ENCODE results near the gene MX2. TPM values are rescaled to one million over a fixed set of nuclear protein-coding genes. Genes with fewer than 3 reads are reported as not detected.

MX2 gene
- total and polyA plus RNA-seq, 4 donors: 4.2 to 33.4 (median 9.3) TPM

GRCh38 chr21:41371685-41372030 is 9.8 kb downstream of the MX2 start:
- ATAC-seq (ENCODE audit: insufficient read depth, low FRiP score) (no peak), DNase-seq (no peak)
- WGBS, 2 donors: 89 to 96% methylated on average over 7 of the region's 7 CpGs
- no peak for TF ChIP-seq CTCF (IDR thresholded peaks at IDR 0.05; ENCODE audit: control extremely low read depth, extremely low read depth)
- Histone ChIP-seq H3K27me3 (ENCODE audit: control insufficient read depth in 3 of 3, insufficient read depth in 3 of 3, low read length in 2 of 3) (no peaks in the 10 kb centered on the region), H3K9ac (ENCODE audit: insufficient read depth in 1 of 2, low read length in 2 of 2) (no peak overlapping the region), H3K4me3 (no peak overlapping the region), H3K36me3 (ENCODE audit: control insufficient read depth in 4 of 4, insufficient read depth in 4 of 4, low read length in 4 of 4) (peaks cover 0 to 1% (median 0%) of the 10 kb centered on the region in 4 donors), H3K4me1 (ENCODE audit: control insufficient read depth in 5 of 5, insufficient read depth in 5 of 5, low read length in 5 of 5) (peaks cover 0 to 6% (median 0%) of the 10 kb centered on the region in 5 donors), H3K9me3 (ENCODE audit: control insufficient read depth in 4 of 4, insufficient read depth in 3 of 4, low read length in 3 of 4) (no peaks in the 10 kb centered on the region), H3K27ac (ENCODE audit: low read depth in 1 of 2, low read length in 1 of 2) (no peak overlapping the region)

- ATAC-seq (ENCODE audit: insufficient read depth, low FRiP score) (no peak), DNase-seq (no peak)
- Histone ChIP-seq H3K27ac (ENCODE audit: low read depth in 1 of 2, low read length in 1 of 2) (no peak overlapping the region), H3K36me3 (ENCODE audit: control insufficient read depth in 4 of 4, insufficient read depth in 4 of 4, low read length in 4 of 4) (peaks cover 0 to 16% (median 0%) of the 10 kb centered on the region in 4 donors), H3K4me3 (no peak overlapping the region), H3K9ac (ENCODE audit: insufficient read depth in 1 of 2, low read length in 2 of 2) (no peak overlapping the region), H3K27me3 (ENCODE audit: control insufficient read depth in 3 of 3, insufficient read depth in 3 of 3, low read length in 2 of 3) (no peaks in the 10 kb centered on the region), H3K9me3 (ENCODE audit: control insufficient read depth in 4 of 4, insufficient read depth in 3 of 4, low read length in 3 of 4) (no peaks in the 10 kb centered on the region), H3K4me1 (ENCODE audit: control insufficient read depth in 5 of 5, insufficient read depth in 5 of 5, low read length in 5 of 5) (peaks cover 0 to 6% (median 0%) of the 10 kb centered on the region in 5 donors)
- TF ChIP-seq CTCF (IDR thresholded peaks at IDR 0.05; ENCODE audit: control extremely low read depth, extremely low read depth): no peak
- WGBS, 2 donors: 74 to 75% methylated on average over 4 of the region's 4 CpGs
Observed at GRCh38 chr21:41373253-41373652, 11.4 kb downstream of the MX2 start.

- H3K27ac ChIP-seq (ENCODE audit: low read depth in 1 of 2, low read length in 1 of 2): no peak overlapping the region
- 94 to 96% methylated on average over 8 of the region's 8 CpGs for WGBS, 2 donors
- H3K4me3 ChIP-seq: no peak overlapping the region
- H3K36me3 ChIP-seq (ENCODE audit: control insufficient read depth in 4 of 4, insufficient read depth in 4 of 4, low read length in 4 of 4): peaks cover 0 to 16% (median 0%) of the 10 kb centered on the region in 4 donors
- no peaks in the 10 kb centered on the region for H3K27me3 ChIP-seq (ENCODE audit: control insufficient read depth in 3 of 3, insufficient read depth in 3 of 3, low read length in 2 of 3)
- no peak for TF ChIP-seq CTCF (IDR thresholded peaks at IDR 0.05; ENCODE audit: control extremely low read depth, extremely low read depth)
- DNase-seq (no peak), ATAC-seq (ENCODE audit: insufficient read depth, low FRiP score) (no peak)
- H3K9ac ChIP-seq (ENCODE audit: insufficient read depth in 1 of 2, low read length in 2 of 2): no peak overlapping the region
- H3K9me3 ChIP-seq (ENCODE audit: control insufficient read depth in 4 of 4, insufficient read depth in 3 of 4, low read length in 3 of 4): no peaks in the 10 kb centered on the region
- H3K4me1 ChIP-seq (ENCODE audit: control insufficient read depth in 5 of 5, insufficient read depth in 5 of 5, low read length in 5 of 5): peaks cover 0 to 6% (median 0%) of the 10 kb centered on the region in 5 donors
Observed at GRCh38 chr21:41373763-41374162, 11.9 kb downstream of the MX2 start.

- Histone ChIP-seq H3K27me3 (ENCODE audit: control insufficient read depth in 3 of 3, insufficient read depth in 3 of 3, low read length in 2 of 3) (no peaks in the 10 kb centered on the region), H3K4me1 (ENCODE audit: control insufficient read depth in 5 of 5, insufficient read depth in 5 of 5, low read length in 5 of 5) (peaks cover 0 to 4% (median 0%) of the 10 kb centered on the region in 5 donors), H3K4me3 (no peak overlapping the region), H3K36me3 (ENCODE audit: control insufficient read depth in 4 of 4, insufficient read depth in 4 of 4, low read length in 4 of 4) (peaks cover 0 to 16% (median 0%) of the 10 kb centered on the region in 4 donors), H3K27ac (ENCODE audit: low read depth in 1 of 2, low read length in 1 of 2) (no peak overlapping the region), H3K9ac (ENCODE audit: insufficient read depth in 1 of 2, low read length in 2 of 2) (no peak overlapping the region), H3K9me3 (ENCODE audit: control insufficient read depth in 4 of 4, insufficient read depth in 3 of 4, low read length in 3 of 4) (no peaks in the 10 kb centered on the region)
- no peak for ATAC-seq (ENCODE audit: insufficient read depth, low FRiP score)
- no peak for DNase-seq
- 95 to 97% methylated on average over 14 of the region's 14 CpGs for WGBS, 2 donors
- TF ChIP-seq CTCF (IDR thresholded peaks at IDR 0.05; ENCODE audit: control extremely low read depth, extremely low read depth): no peak
Observed at GRCh38 chr21:41374177-41374712, 12.4 kb downstream of the MX2 start.

Data from lung (tissue), 12 donors.